HL-60 (cell line): ENCODE measurements around the gene SLC22A23.

Experiments used
- DNase-seq, 2 experiments: peaks; one replicate each; pipeline ENCODE4 v3.0.0-alpha.2; 2010 to 2020; ENCODE audit warnings: low read depth in 1 of 2, low spot score in 1 of 2
- H3K27ac ChIP-seq: fragments of 250-450 bp; sonication (Bioruptor Pico); replicated peaks from 2 replicates; pipeline ENCODE4 v1.5.1; 2020; ENCODE audit warnings: mild to moderate bottlenecking, moderate library complexity
- H3K27me3 ChIP-seq: fragments of 250-450 bp; sonication (Bioruptor Pico); 2 replicates; pipeline ENCODE4 v1.5.1; 2021; ENCODE audit warnings: mild to moderate bottlenecking, moderate library complexity; ENCODE audit not compliant: insufficient read depth, poor library complexity, severe bottlenecking
- H3K4me3 ChIP-seq: replicated peaks from 2 replicates; pipeline ENCODE4 v1.5.1; 2011; ENCODE audit warnings: mild to moderate bottlenecking, control low read depth, low read length; ENCODE audit not compliant: insufficient read depth
- CTCF ChIP-seq: IDR thresholded peaks from one replicate; pipeline ENCODE4 v1.5.1; 2011; ENCODE audit warnings: low read length, control low read depth, inconsistent platforms; ENCODE audit not compliant: insufficient read depth
- GABPA ChIP-seq: IDR thresholded peaks from 2 replicates; pipeline ENCODE4 v1.6.1; 2012; ENCODE audit warnings: low read depth
- POLR2AphosphoS5 ChIP-seq: IDR thresholded peaks from 2 replicates; pipeline ENCODE4 v1.6.1; 2012; ENCODE audit warnings: low read depth
- SPI1 ChIP-seq: IDR thresholded peaks from 2 replicates; pipeline ENCODE4 v1.6.1; 2012; ENCODE audit warnings: low read depth, mild to moderate bottlenecking, borderline replicate concordance
- TF ChIP-seq, protein P1 (sequence below): IDR thresholded peaks from 2 replicates; pipeline ENCODE4 v1.6.1; 2012; ENCODE audit warnings: low read depth; ENCODE audit not compliant: insufficient replicate concordance

Gene SLC22A23

GRCh38 chr6:3270258-3270657, 186.6 kb downstream of the SLC22A23 start:
- no peak for DNase-seq
- no peaks in the 10 kb centered on the region for H3K27me3 ChIP-seq
- TF ChIP-seq CTCF (no peak), POLR2AphosphoS5 (no peak), GABPA (no peak), SPI1 (no peak)
- TF ChIP-seq, protein P1, sequence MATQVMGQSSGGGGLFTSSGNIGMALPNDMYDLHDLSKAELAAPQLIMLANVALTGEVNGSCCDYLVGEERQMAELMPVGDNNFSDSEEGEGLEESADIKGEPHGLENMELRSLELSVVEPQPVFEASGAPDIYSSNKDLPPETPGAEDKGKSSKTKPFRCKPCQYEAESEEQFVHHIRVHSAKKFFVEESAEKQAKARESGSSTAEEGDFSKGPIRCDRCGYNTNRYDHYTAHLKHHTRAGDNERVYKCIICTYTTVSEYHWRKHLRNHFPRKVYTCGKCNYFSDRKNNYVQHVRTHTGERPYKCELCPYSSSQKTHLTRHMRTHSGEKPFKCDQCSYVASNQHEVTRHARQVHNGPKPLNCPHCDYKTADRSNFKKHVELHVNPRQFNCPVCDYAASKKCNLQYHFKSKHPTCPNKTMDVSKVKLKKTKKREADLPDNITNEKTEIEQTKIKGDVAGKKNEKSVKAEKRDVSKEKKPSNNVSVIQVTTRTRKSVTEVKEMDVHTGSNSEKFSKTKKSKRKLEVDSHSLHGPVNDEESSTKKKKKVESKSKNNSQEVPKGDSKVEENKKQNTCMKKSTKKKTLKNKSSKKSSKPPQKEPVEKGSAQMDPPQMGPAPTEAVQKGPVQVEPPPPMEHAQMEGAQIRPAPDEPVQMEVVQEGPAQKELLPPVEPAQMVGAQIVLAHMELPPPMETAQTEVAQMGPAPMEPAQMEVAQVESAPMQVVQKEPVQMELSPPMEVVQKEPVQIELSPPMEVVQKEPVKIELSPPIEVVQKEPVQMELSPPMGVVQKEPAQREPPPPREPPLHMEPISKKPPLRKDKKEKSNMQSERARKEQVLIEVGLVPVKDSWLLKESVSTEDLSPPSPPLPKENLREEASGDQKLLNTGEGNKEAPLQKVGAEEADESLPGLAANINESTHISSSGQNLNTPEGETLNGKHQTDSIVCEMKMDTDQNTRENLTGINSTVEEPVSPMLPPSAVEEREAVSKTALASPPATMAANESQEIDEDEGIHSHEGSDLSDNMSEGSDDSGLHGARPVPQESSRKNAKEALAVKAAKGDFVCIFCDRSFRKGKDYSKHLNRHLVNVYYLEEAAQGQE, result no peak
- no peak overlapping the region for H3K27ac ChIP-seq
- no peak overlapping the region for H3K4me3 ChIP-seq

GRCh38 chr6:3269281-3269975, 187.4 kb downstream of the SLC22A23 start:
- no peak for DNase-seq
- TF ChIP-seq GABPA (no peak), SPI1 (no peak), POLR2AphosphoS5 (no peak), CTCF (no peak)
- TF ChIP-seq, protein P1, result no peak
- H3K27me3 ChIP-seq, result no peaks in the 10 kb centered on the region
- H3K27ac ChIP-seq, result no peak overlapping the region
- H3K4me3 ChIP-seq, result no peak overlapping the region

- no peaks in the 10 kb centered on the region for H3K27me3 ChIP-seq
- TF ChIP-seq POLR2AphosphoS5, result no peak
- no peak for TF ChIP-seq SPI1
- TF ChIP-seq CTCF, result no peak
- no peak for TF ChIP-seq GABPA
- TF ChIP-seq, protein P1, result no peak
- no peak overlapping the region for H3K27ac ChIP-seq
- DNase-seq, result no peak
- no peak overlapping the region for H3K4me3 ChIP-seq
Observed at GRCh38 chr6:3268680-3269079, 188.2 kb downstream of the SLC22A23 start.
